Activated B cell treated with CpG ODN at 0.5 μM for 24 hours (primary cell): Measurements from ENCODE around the gene TXNDC2. TPM values are rescaled to one million over a fixed set of nuclear protein-coding genes. Genes with fewer than 3 reads are reported as not detected.

ENCODE experiments used
- ATAC-seq: fragments of 200-7000 bp; cut with Tn5 transposase; one replicate; pipeline ENCODE4 v1.10.0; 2021; ENCODE audit warnings: low read depth, mild to moderate bottlenecking, moderate library complexity
- CTCF ChIA-PET: fragments of 350-600 bp; sonication (Branson Sonifier 250); formaldehyde crosslinking; loops from one replicate; lab custom pipeline; 2021; ENCODE audit warnings: antibody characterized with exemption; lab: Charles Lee
- POLR2A ChIA-PET: fragments of 350-600 bp; sonication (Branson Sonifier 250); formaldehyde crosslinking; loops from one replicate; lab custom pipeline; 2021; ENCODE audit warnings: antibody characterized with exemption; lab: Charles Lee
- DNase-seq: peaks from one replicate; pipeline ENCODE4 v3.0.0; 2022
- H3K27ac Mint-ChIP-seq: one replicate; pipeline ENCODE4 v1.8.0; 2020; ENCODE audit warnings: mixed read lengths
- H3K27me3 Mint-ChIP-seq: one replicate; pipeline ENCODE4 v1.8.0; 2021; ENCODE audit warnings: mixed read lengths
- H3K36me3 Mint-ChIP-seq: one replicate; pipeline ENCODE4 v1.8.0; 2021; ENCODE audit warnings: low read depth, mixed read lengths
- H3K4me1 Mint-ChIP-seq: one replicate; pipeline ENCODE4 v1.8.0; 2021; ENCODE audit warnings: mixed read lengths
- H3K4me3 Mint-ChIP-seq: one replicate; pipeline ENCODE4 v1.8.0; 2020; ENCODE audit warnings: mild to moderate bottlenecking, mixed read lengths
- H3K9me3 Mint-ChIP-seq: one replicate; pipeline ENCODE4 v1.8.0; 2020; ENCODE audit warnings: mixed read lengths
- intact Hi-C: fragments of 100-400 bp; cut with micrococcal nuclease; formaldehyde crosslinking; loops from one replicate; pipeline ENCODE4 v1.15.1; 2024
- total RNA-seq: library from RNA; stranded (reverse); gene quantifications from 2 replicates; pipeline ENCODE4 v1.2.3, GENCODE V29; 2022
- TF ChIP-seq, protein P1 (sequence below): fragments of 200-600 bp; IDR thresholded peaks from one replicate; pipeline ENCODE4 v1.8.0; 2022; ENCODE audit warnings: antibody characterized with exemption, mild to moderate bottlenecking

TXNDC2 gene
- total RNA-seq, 1 donor from 2014 or later, result 0.13 TPM

DNA sequence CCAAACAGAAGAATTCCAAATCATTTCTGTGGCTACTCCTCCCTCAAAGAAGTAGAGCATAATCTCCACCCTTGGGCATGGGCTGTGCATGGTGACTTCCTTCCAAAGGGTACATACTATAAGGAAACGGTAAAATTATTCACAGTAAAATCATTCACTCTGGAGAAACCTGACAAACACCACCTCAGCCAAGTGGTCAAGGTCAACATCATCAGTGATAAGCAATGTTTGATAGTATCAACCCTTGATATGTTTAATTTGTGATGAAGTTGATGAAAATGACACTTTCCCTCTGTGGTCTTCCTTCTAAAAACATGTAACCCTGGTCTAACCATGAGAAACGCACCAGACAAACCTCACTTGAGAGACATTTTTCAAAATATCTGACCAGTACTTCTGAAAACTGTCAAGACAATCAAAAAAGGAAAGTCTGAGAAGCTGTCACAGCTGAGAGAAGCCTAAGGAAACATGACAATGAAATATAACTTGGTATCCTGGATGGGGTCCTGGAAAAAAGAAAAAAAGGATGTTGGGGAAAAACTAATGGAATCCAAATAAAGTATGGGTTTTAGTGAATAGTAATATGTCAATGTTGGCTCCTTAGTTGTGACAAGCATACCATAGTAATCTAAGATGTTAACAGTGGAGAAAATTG lies 9.4 kb upstream of the TXNDC2 start:
- H3K27me3 Mint-ChIP-seq, result peaks cover 18% of the 10 kb centered on the region
- TF ChIP-seq, protein P1, sequence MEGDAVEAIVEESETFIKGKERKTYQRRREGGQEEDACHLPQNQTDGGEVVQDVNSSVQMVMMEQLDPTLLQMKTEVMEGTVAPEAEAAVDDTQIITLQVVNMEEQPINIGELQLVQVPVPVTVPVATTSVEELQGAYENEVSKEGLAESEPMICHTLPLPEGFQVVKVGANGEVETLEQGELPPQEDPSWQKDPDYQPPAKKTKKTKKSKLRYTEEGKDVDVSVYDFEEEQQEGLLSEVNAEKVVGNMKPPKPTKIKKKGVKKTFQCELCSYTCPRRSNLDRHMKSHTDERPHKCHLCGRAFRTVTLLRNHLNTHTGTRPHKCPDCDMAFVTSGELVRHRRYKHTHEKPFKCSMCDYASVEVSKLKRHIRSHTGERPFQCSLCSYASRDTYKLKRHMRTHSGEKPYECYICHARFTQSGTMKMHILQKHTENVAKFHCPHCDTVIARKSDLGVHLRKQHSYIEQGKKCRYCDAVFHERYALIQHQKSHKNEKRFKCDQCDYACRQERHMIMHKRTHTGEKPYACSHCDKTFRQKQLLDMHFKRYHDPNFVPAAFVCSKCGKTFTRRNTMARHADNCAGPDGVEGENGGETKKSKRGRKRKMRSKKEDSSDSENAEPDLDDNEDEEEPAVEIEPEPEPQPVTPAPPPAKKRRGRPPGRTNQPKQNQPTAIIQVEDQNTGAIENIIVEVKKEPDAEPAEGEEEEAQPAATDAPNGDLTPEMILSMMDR, result no peak
- intact Hi-C loops, result no loop called here
- H3K9me3 Mint-ChIP-seq, result no peaks in the 10 kb centered on the region
- no peak overlapping the region for H3K27ac Mint-ChIP-seq
- ChIA-PET CTCF (no interaction called here), POLR2A (no interaction called here)
- no peaks in the 10 kb centered on the region for H3K36me3 Mint-ChIP-seq
- no peak overlapping the region for H3K4me3 Mint-ChIP-seq
- ATAC-seq (no peak), DNase-seq (no peak)
- no peaks in the 10 kb centered on the region for H3K4me1 Mint-ChIP-seq

DNA sequence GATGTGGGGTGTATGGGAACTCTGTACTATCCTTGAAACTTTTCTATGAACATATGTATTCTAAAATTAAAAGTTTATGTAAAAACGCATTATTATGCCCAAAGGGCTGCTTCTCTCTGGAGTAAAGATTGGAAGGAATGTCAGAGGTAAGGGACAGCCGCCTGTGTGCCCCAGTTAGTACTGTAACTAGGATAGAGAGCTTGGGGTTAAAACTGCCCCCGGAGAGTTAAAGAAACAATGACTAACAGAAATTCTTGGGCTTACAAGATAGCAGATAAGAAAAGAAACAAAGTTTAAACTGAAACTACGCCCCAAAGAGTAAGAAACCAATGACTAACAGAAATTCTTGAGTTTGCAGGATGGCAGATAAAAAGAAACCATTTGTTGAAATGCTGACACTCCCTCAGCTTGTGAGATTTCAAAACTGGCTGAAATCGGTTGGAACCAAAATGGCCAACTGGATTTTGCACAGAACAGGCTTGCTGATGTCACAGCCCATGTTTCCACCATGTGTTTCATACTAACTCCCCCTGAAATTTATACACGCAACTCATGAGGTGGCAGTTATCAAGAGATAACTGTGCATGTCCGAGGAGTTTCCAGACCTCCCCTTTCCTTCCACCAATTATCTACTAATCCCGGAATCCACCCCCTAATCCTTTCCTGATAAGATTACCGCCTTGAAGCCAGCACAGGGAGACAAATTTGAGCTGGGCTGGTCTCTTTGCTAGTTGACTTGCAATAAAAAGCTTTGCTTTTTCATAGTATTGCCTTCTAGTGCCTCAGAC lies 8.7 kb upstream of the TXNDC2 start:
- H3K9me3 Mint-ChIP-seq, result no peaks in the 10 kb centered on the region
- no peak overlapping the region for H3K27ac Mint-ChIP-seq
- H3K36me3 Mint-ChIP-seq, result no peaks in the 10 kb centered on the region
- DNase-seq (no peak), ATAC-seq (no peak)
- H3K27me3 Mint-ChIP-seq, result peaks cover 14% of the 10 kb centered on the region
- ChIA-PET CTCF (no interaction called here), POLR2A (no interaction called here)
- H3K4me1 Mint-ChIP-seq, result no peaks in the 10 kb centered on the region
- H3K4me3 Mint-ChIP-seq, result no peak overlapping the region
- intact Hi-C loops, result no loop called here
- TF ChIP-seq, protein P1, result no peak

DNA sequence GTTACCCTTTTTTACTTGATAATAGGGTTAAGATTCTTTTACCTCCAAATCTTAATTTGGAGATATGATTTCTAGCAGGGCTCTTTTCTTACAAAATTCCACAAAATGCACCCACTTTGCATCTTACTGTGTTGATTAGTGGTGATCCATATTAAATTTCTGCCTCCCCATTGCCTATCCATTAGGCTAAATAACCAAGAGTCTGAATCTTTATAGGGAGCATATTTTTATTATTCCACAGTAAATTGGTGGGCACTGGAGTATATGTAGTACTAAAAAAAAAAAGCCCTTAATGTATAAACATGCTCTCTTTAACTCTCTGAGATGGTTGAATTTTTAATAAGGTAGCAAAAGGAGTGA lies 8.1 kb upstream of the TXNDC2 start:
- no peak for ATAC-seq

DNA sequence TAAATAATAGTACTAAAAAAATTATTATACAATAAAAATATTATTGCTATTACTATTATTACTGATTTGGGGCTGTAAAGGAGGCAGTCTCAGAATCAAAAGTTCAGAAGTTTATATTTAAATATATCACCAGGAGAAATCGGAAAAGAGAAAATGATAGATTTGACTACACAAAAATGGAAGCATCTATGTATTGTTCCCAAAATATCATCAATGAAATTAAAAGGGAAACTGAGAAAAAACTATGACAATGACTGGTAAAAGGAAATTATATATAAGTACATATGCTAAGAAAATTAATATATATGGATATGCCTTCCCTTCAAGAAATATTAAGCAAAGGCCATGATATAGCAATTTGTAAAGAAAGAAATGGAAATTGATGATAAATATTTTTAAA lies 7.7 kb upstream of the TXNDC2 start:
- DNase-seq (no peak), ATAC-seq (no peak)
- TF ChIP-seq, protein P1, result no peak
- H3K4me3 Mint-ChIP-seq, result no peak overlapping the region
- peaks cover 14% of the 10 kb centered on the region for H3K27me3 Mint-ChIP-seq
- ChIA-PET POLR2A (no interaction called here), CTCF (no interaction called here)
- H3K27ac Mint-ChIP-seq, result no peak overlapping the region
- H3K4me1 Mint-ChIP-seq, result no peaks in the 10 kb centered on the region
- no peaks in the 10 kb centered on the region for H3K36me3 Mint-ChIP-seq
- intact Hi-C loops, result no loop called here
- no peaks in the 10 kb centered on the region for H3K9me3 Mint-ChIP-seq

More for the DNA sequence above, 8.1 kb upstream of the TXNDC2 start:
- Mint-ChIP-seq H3K27me3 (peaks cover 14% of the 10 kb centered on the region), H3K9me3 (no peaks in the 10 kb centered on the region), H3K36me3 (no peaks in the 10 kb centered on the region), H3K4me3 (no peak overlapping the region), H3K4me1 (no peaks in the 10 kb centered on the region), H3K27ac (no peak overlapping the region)
- ChIA-PET POLR2A (no interaction called here), CTCF (no interaction called here)
- intact Hi-C loops, result no loop called here
- TF ChIP-seq, protein P1, result no peak
- DNase-seq, result no peak

DNA sequence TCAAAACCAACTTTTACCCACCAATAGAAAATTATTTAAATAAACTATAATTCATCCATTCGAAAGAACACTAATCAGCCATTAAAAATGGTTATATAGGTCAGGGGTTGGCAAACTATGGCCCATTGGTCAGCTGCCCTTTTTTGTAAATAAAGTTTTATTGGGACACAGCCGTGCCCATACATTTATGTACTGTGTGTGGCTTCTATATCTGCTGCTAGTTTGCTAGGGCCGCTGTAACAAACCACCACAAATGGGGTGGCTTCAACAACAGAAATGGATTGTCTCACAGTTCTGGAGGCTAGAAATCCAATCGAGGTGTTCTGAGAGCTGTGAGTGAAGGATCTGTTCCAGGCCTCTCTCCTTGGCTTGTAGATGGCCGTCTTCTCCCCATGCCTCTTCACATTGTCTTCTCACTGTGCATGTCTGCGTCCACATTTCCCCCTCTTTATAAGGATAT lies 7.0 kb upstream of the TXNDC2 start:
- H3K27me3 Mint-ChIP-seq, result peaks cover 14% of the 10 kb centered on the region
- no peaks in the 10 kb centered on the region for H3K4me1 Mint-ChIP-seq
- ChIA-PET CTCF (no interaction called here), POLR2A (no interaction called here)
- H3K4me3 Mint-ChIP-seq, result no peak overlapping the region
- DNase-seq (no peak), ATAC-seq (no peak)
- H3K36me3 Mint-ChIP-seq, result no peaks in the 10 kb centered on the region
- intact Hi-C loops, result no loop called here
- H3K27ac Mint-ChIP-seq, result no peak overlapping the region
- no peaks in the 10 kb centered on the region for H3K9me3 Mint-ChIP-seq
- TF ChIP-seq, protein P1, result no peak
